HepG2 (cell line): ENCODE measurements around the gene PDE2A. TPM values are rescaled to one million over a fixed set of nuclear protein-coding genes. Genes with fewer than 3 reads are reported as not detected.

ENCODE experiments used
- ATAC-seq: fragments of 200-7000 bp; cut with Tn5 transposase; 3 replicates; pipeline ENCODE4 v1.9.1; 2020; ENCODE audit warnings: mild to moderate bottlenecking, moderate library complexity
- BruUV-seq: library from RNA; stranded (reverse); fragments of 400-500 nt; replicated peaks from 2 replicates; lab custom pipeline; 2021; lab: Mats Ljungman, UMichigan
- CTCF ChIA-PET: fragments of 300-600 bp; formaldehyde crosslinking; extraction: SDS; loops from one replicate; lab custom pipeline; 2021; ENCODE audit warnings: low total read pairs, inconsistent platforms, low intra/inter-chr PET ratio; lab: Yijun Ruan, JAX
- POLR2A ChIA-PET: fragments of 350-600 bp; sonication (Branson Sonifier 250); formaldehyde crosslinking; loops from one replicate; lab custom pipeline; 2020; ENCODE audit warnings: antibody characterized with exemption, inconsistent platforms; lab: Yijun Ruan, JAX
- DNase-seq: peaks from one replicate; pipeline ENCODE4 v3.0.0-alpha.2; 2015; ENCODE audit warnings: low spot score
- FAIRE-seq: peaks from 3 replicates; lab custom pipeline; 2011; peaks lifted over from hg19 to GRCh38; lab: Jason Lieb, UNC
- H2AFZ ChIP-seq: one replicate; pipeline ENCODE4 v1.6.1; 2011; ENCODE audit warnings: low read length, inconsistent platforms
- H3K27ac ChIP-seq: fragments of 300-600 bp; 3 replicates; pipeline ENCODE4 v1.8.0; 2011; ENCODE audit warnings: mixed run types, mild to moderate bottlenecking, mixed read lengths, low read length, inconsistent platforms; ENCODE audit not compliant: insufficient read depth; ENCODE audit errors: extremely low read length
- H3K27me3 ChIP-seq, 2 experiments: fragments of 200-600 bp in 1 of 2; 2 replicates in 1 of 2; 3 replicates in 1 of 2; pipeline versions ENCODE4 v1.6.0 to v1.8.0; 2011; ENCODE audit warnings: low read length in 2 of 2, mild to moderate bottlenecking in 2 of 2, moderate library complexity in 2 of 2, inconsistent platforms in 1 of 2; ENCODE audit not compliant: insufficient read depth in 2 of 2, control insufficient read depth in 1 of 2
- H3K36me3 ChIP-seq, 2 experiments: fragments of 200-600 bp in 1 of 2; replicated peaks in 1 of 2; 2 replicates in 1 of 2; 3 replicates in 1 of 2; pipeline versions ENCODE4 v1.5.1 to v1.8.0; 2011; ENCODE audit warnings: low read length in 2 of 2, inconsistent platforms in 1 of 2; ENCODE audit not compliant: insufficient read depth in 2 of 2, control insufficient read depth in 1 of 2
- H3K4me1 ChIP-seq: 2 replicates; pipeline ENCODE4 v1.5.1; 2012; ENCODE audit warnings: low read length, inconsistent platforms; ENCODE audit not compliant: insufficient read depth
- H3K4me2 ChIP-seq: 2 replicates; pipeline ENCODE4 v1.6.0; 2011; ENCODE audit warnings: low read depth, low read length, inconsistent platforms
- H3K4me3 ChIP-seq, 3 experiments: fragments of 200-600 bp in 1 of 3; sonication (generic), shearing (Covaris generic) in 1 of 3; replicated peaks in 1 of 3; 2 replicates each; pipeline ENCODE4 v1.5.1; 2011 to 2016; ENCODE audit warnings: low read length in 3 of 3, inconsistent platforms in 2 of 3, low read depth in 2 of 3, mild to moderate bottlenecking in 2 of 3, control low read depth in 1 of 3, mixed read lengths in 1 of 3; ENCODE audit not compliant: insufficient read depth in 1 of 3
- H3K79me2 ChIP-seq: one replicate; pipeline ENCODE4 v1.6.1; 2011; ENCODE audit warnings: low read length, inconsistent platforms; ENCODE audit not compliant: insufficient read depth
- H3K9ac ChIP-seq: 2 replicates; pipeline ENCODE4 v1.6.0; 2011; ENCODE audit warnings: mild to moderate bottlenecking, low read depth, low read length, inconsistent platforms; ENCODE audit not compliant: insufficient read depth
- H3K9me3 ChIP-seq: 2 replicates; pipeline ENCODE4 v1.5.1; 2012; ENCODE audit warnings: mild to moderate bottlenecking, low read length
- H4K20me1 ChIP-seq: 2 replicates; pipeline ENCODE4 v1.6.0; 2011; ENCODE audit warnings: inconsistent platforms, mild to moderate bottlenecking, low read length, moderate library complexity; ENCODE audit not compliant: insufficient read depth
- BRD4 ChIP-seq: sonication (generic); formaldehyde crosslinking; IDR thresholded peaks from 2 replicates; pipeline ENCODE4 v1.4.0; 2020; ENCODE audit warnings: missing genetic modification reagents
- EED ChIP-seq: sonication (generic); formaldehyde crosslinking; IDR thresholded peaks from 2 replicates; pipeline ENCODE4 v1.5.0; 2020; ENCODE audit warnings: mild to moderate bottlenecking, missing genetic modification reagents
- HMGA1 ChIP-seq: sonication (generic); formaldehyde crosslinking; conservative IDR thresholded peaks from 2 replicates; pipeline ENCODE4 v1.4.0; 2020; ENCODE audit warnings: missing genetic modification reagents
- HMGXB3 ChIP-seq: sonication (generic); formaldehyde crosslinking; IDR thresholded peaks from 2 replicates; pipeline ENCODE4 v1.4.0; 2020; ENCODE audit warnings: missing genetic modification reagents, borderline replicate concordance
- HNF1A ChIP-seq, 2 experiments: sonication (generic) in 1 of 2; formaldehyde crosslinking in 1 of 2; IDR thresholded peaks; 2 replicates each; pipeline versions ENCODE4 v1.4.0 to v1.6.1; 2016 to 2020; ENCODE audit warnings: borderline replicate concordance in 1 of 2, low read depth in 1 of 2, mild to moderate bottlenecking in 1 of 2, missing genetic modification reagents in 1 of 2
- RBM22 ChIP-seq: fragments of 200-400 bp; formaldehyde crosslinking; optimal IDR thresholded peaks from 2 replicates; pipeline ENCODE3; 2017; ENCODE audit warnings: mild to moderate bottlenecking, low read length, moderate library complexity
- SATB2 ChIP-seq: sonication (generic); formaldehyde crosslinking; IDR thresholded peaks from 2 replicates; pipeline ENCODE4 v1.5.0; 2020; ENCODE audit warnings: missing genetic modification reagents
- YEATS2 ChIP-seq: sonication (generic); formaldehyde crosslinking; IDR thresholded peaks from 2 replicates; pipeline ENCODE4 v1.4.0; 2020; ENCODE audit warnings: missing genetic modification reagents, borderline replicate concordance
- WGBS: methylation state at CpG from one replicate; pipeline ENCODE4 v1.1.6; 2017; ENCODE audit warnings: low lambda C conversion rate; 5-methylcytosine and 5-hydroxymethylcytosine counted together
- in situ Hi-C: cut with HindIII; loops from 2 replicates; pipeline ENCODE4 v1.10.0; 2017; ENCODE audit warnings: low pct_unique_long_range_greater_than_20kb; ENCODE audit not compliant: extremely low pct_ligation_motif_present
- intact Hi-C: fragments of 100-400 bp; cut with micrococcal nuclease; formaldehyde crosslinking; loops from one replicate; pipeline ENCODE4 v1.10.0; 2022; ENCODE audit not compliant: unreplicated experiment
- polyA plus RNA-seq, 8 experiments: library from polyadenylated mRNA; depleted of rRNA in 3 of 8; stranded (reverse) in 7 of 8; unstranded in 1 of 8; fragments of >200 nt; fragmentation: Illumina TruSeq in 4 of 8; extraction: Trizol in 4 of 8; gene quantifications; 2 replicates each; pipeline versions ENCODE4 v1.2.1 to v1.2.3, GENCODE V29; 2011 to 2016; ENCODE audit warnings: low read depth in 4 of 8, missing spikeins in 1 of 8, mixed read lengths in 1 of 8; ENCODE audit not compliant: insufficient read depth in 1 of 8
- total RNA-seq, 5 experiments: library from RNA; depleted of rRNA; stranded (reverse); fragments of >200 nt; fragmentation: Illumina TruSeq; extraction: Trizol; gene quantifications; 2 replicates each; pipeline ENCODE4 v1.2.3, GENCODE V29; 2016; ENCODE audit warnings: low read depth in 1 of 5
- TF ChIP-seq, protein P1 (sequence below): sonication (generic); formaldehyde crosslinking; IDR thresholded peaks from 2 replicates; pipeline ENCODE4 v1.4.0; 2020; ENCODE audit warnings: missing genetic modification reagents
- TF ChIP-seq, protein P2 (sequence below): sonication (generic); formaldehyde crosslinking; IDR thresholded peaks from 2 replicates; pipeline ENCODE4 v1.5.1; 2020; ENCODE audit warnings: mild to moderate bottlenecking, missing genetic modification reagents

Gene PDE2A
- total and polyA plus RNA-seq, 2 of the 13 experiments (the other 11 are each of a cell fraction or from before 2014, with no cell fraction given), result 3.1 TPM; not detected in 1

DNA sequence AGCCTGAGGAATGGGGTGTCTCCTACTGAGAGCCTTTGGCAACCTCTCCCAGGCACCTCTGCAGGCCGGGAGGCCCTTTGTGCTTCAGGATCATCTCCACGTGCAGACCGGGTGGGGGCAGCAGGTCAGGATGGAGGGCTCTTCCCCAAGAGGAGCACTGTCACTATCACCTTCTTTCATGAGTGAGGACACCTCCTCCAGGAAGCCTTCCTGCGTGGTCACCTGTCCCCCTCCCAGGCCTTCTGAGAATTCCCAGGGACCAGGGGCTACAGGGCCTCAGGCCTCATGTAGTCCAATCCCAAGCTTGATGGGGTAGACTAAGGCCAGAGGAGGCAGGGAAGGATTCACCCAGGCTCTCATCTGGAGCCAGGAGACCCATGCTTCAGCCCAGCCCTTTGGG lies 57.6 kb downstream of the PDE2A start (continued):
- TF ChIP-seq HNF1A (IDR thresholded peaks at IDR 0.05; ENCODE audit: low read depth) (no peak), HNF1A (CRISPR knock-in tag; IDR thresholded peaks at IDR 0.05; ENCODE audit: borderline replicate concordance) (no peak), SATB2 (no peak), EED (CRISPR knock-in tag) (no peak), BRD4 (CRISPR knock-in tag) (no peak), YEATS2 (no peak)
- TF ChIP-seq, protein P1, sequence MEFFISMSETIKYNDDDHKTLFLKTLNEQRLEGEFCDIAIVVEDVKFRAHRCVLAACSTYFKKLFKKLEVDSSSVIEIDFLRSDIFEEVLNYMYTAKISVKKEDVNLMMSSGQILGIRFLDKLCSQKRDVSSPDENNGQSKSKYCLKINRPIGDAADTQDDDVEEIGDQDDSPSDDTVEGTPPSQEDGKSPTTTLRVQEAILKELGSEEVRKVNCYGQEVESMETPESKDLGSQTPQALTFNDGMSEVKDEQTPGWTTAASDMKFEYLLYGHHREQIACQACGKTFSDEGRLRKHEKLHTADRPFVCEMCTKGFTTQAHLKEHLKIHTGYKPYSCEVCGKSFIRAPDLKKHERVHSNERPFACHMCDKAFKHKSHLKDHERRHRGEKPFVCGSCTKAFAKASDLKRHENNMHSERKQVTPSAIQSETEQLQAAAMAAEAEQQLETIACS (CRISPR knock-in tag), result no peak

GRCh38 chr11:72615329-72615728 lies 58.9 kb downstream of the PDE2A start:
- Histone ChIP-seq H3K4me2 (no peak overlapping the region), H3K27ac (no peak overlapping the region), H3K9me3 (no peaks in the 10 kb centered on the region), H3K4me3 (no peak overlapping the region), H4K20me1 (no peaks in the 10 kb centered on the region), H3K27me3 (peaks cover 19 to 79% of the 10 kb centered on the region in 2 experiments), H2AFZ (no peak overlapping the region), H3K79me2 (no peaks in the 10 kb centered on the region), H3K9ac (no peak overlapping the region), H3K4me1 (no peaks in the 10 kb centered on the region), H3K36me3 (no peaks in the 10 kb centered on the region)
- POLR2A ChIA-PET, result no interaction called here
- WGBS, result 4% methylated on average over 3 of the region's 3 CpGs
- ATAC-seq (no peak), FAIRE-seq (no peak), DNase-seq (no peak)
- in situ Hi-C loops, result no loop called here
- intact Hi-C loops, result no loop called here
- CTCF ChIA-PET, result no interaction called here
- no TSS peak for BruUV-seq
- TF ChIP-seq HMGXB3 (no peak), HMGA1 (CRISPR knock-in tag) (no peak), RBM22 (no peak)
- TF ChIP-seq, protein P2, sequence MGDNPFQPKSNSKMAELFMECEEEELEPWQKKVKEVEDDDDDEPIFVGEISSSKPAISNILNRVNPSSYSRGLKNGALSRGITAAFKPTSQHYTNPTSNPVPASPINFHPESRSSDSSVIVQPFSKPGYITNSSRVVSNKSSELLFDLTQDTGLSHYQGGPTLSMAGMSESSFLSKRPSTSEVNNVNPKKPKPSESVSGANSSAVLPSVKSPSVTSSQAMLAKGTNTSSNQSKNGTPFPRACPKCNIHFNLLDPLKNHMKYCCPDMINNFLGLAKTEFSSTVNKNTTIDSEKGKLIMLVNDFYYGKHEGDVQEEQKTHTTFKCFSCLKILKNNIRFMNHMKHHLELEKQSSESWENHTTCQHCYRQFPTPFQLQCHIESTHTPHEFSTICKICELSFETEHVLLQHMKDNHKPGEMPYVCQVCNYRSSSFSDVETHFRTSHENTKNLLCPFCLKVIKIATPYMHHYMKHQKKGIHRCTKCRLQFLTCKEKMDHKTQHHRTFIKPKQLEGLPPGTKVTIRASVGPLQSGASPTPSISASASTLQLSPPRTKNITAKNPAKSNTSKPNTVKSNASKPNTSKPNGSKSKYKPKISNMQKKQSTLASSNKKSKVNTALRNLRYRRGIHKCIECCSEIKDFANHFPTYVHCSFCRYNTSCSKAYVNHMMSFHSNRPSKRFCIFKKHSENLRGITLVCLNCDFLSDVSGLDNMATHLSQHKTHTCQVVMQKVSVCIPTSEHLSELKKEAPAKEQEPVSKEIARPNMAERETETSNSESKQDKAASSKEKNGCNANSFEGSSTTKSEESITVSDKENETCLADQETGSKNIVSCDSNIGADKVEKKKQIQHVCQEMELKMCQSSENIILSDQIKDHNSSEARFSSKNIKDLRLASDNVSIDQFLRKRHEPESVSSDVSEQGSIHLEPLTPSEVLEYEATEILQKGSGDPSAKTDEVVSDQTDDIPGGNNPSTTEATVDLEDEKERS (CRISPR knock-in tag), result no peak
